Neuronal stem cell (in vitro differentiated cells): ENCODE data around the gene PRKAG1.

Source experiments
- DNase-seq: peaks from one replicate; pipeline ENCODE4 v3.0.0-alpha.2; 2013; ENCODE audit warnings: low spot score
- H2AFZ ChIP-seq: one replicate; pipeline ENCODE4 v1.6.1; 2013; ENCODE audit warnings: mild to moderate bottlenecking, low read length, inconsistent platforms
- H2AK5ac ChIP-seq: 2 replicates; pipeline ENCODE4 v1.6.1; 2013; ENCODE audit warnings: low read depth, mild to moderate bottlenecking, inconsistent platforms, low read length, moderate library complexity, mixed read lengths
- H2BK120ac ChIP-seq: 2 replicates; pipeline ENCODE4 v1.6.1; 2013; ENCODE audit warnings: low read depth, mild to moderate bottlenecking, inconsistent platforms, low read length, moderate library complexity, mixed read lengths
- H2BK12ac ChIP-seq: one replicate; pipeline ENCODE4 v1.6.1; 2013; ENCODE audit warnings: low read length, inconsistent platforms
- H2BK15ac ChIP-seq: 2 replicates; pipeline ENCODE4 v1.6.1; 2013; ENCODE audit warnings: mild to moderate bottlenecking, low read length, inconsistent platforms, mixed read lengths
- H2BK5ac ChIP-seq: one replicate; pipeline ENCODE4 v1.6.1; 2013; ENCODE audit warnings: inconsistent platforms, mild to moderate bottlenecking, low read length, moderate library complexity
- H3K14ac ChIP-seq: one replicate; pipeline ENCODE4 v1.6.1; 2013; ENCODE audit warnings: low read length, inconsistent platforms
- H3K18ac ChIP-seq: 2 replicates; pipeline ENCODE4 v1.6.1; 2013; ENCODE audit warnings: low read length, inconsistent platforms
- H3K23ac ChIP-seq: 2 replicates; pipeline ENCODE4 v1.6.1; 2013; ENCODE audit warnings: low read depth, mild to moderate bottlenecking, mixed read lengths, low read length, inconsistent platforms; ENCODE audit not compliant: poor library complexity
- H3K27ac ChIP-seq: replicated peaks from 3 replicates; pipeline ENCODE4 v1.5.1; 2013; ENCODE audit warnings: low read length, inconsistent platforms
- H3K27me3 ChIP-seq, 3 experiments: 2 replicates each; pipeline ENCODE4 v1.6.1; 2013; ENCODE audit warnings: low read length in 3 of 3, mild to moderate bottlenecking in 2 of 3, inconsistent platforms in 1 of 3, low read depth in 1 of 3, mixed read lengths in 1 of 3, moderate library complexity in 1 of 3; ENCODE audit not compliant: control insufficient read depth in 3 of 3, insufficient read depth in 3 of 3
- H3K36me3 ChIP-seq, 2 donors: replicated peaks in 1 of 2; 2 replicates each; pipeline ENCODE4 v1.6.1; 2013; ENCODE audit warnings: low read length in 2 of 2; ENCODE audit not compliant: control insufficient read depth in 2 of 2, insufficient read depth in 2 of 2
- H3K4ac ChIP-seq: 2 replicates; pipeline ENCODE4 v1.6.1; 2013; ENCODE audit warnings: inconsistent platforms, mild to moderate bottlenecking, low read length, moderate library complexity
- H3K4me1 ChIP-seq, 2 donors: 1 replicate in 1 of 2; 2 replicates in 1 of 2; pipeline ENCODE4 v1.6.1; 2013; ENCODE audit warnings: low read length in 2 of 2, low read depth in 1 of 2; ENCODE audit not compliant: control insufficient read depth in 2 of 2, insufficient read depth in 1 of 2
- H3K4me2 ChIP-seq: one replicate; pipeline ENCODE4 v1.6.1; 2013; ENCODE audit warnings: mild to moderate bottlenecking, low read length, inconsistent platforms; ENCODE audit not compliant: insufficient read depth, poor library complexity, severe bottlenecking
- H3K4me3 ChIP-seq, 2 donors: 2 replicates each; pipeline ENCODE4 v1.5.1; 2013; ENCODE audit warnings: low read length in 2 of 2, mild to moderate bottlenecking in 2 of 2, inconsistent platforms in 1 of 2, moderate library complexity in 1 of 2
- H3K79me1 ChIP-seq: one replicate; pipeline ENCODE4 v1.6.1; 2013; ENCODE audit warnings: low read depth, mild to moderate bottlenecking, inconsistent platforms, low read length, moderate library complexity
- H3K9ac ChIP-seq: one replicate; pipeline ENCODE4 v1.6.1; 2013; ENCODE audit warnings: mild to moderate bottlenecking, low read depth, low read length, inconsistent platforms; ENCODE audit not compliant: poor library complexity
- H3K9me3 ChIP-seq, 2 donors: replicated peaks in 1 of 2; 2 replicates each; pipeline versions ENCODE3 to v1.6.1; 2013; ENCODE audit warnings: low read length in 2 of 2, mild to moderate bottlenecking in 2 of 2, inconsistent platforms in 1 of 2, low read depth in 1 of 2, mixed read lengths in 1 of 2, moderate library complexity in 1 of 2; ENCODE audit not compliant: control insufficient read depth in 2 of 2, insufficient read depth in 1 of 2
- H4K8ac ChIP-seq: one replicate; pipeline ENCODE4 v1.6.1; 2013; ENCODE audit warnings: low read depth, mild to moderate bottlenecking, inconsistent platforms, low read length, moderate library complexity
- H4K91ac ChIP-seq: one replicate; pipeline ENCODE4 v1.6.1; 2013; ENCODE audit warnings: low read length, low read depth, mild to moderate bottlenecking, inconsistent platforms; ENCODE audit not compliant: poor library complexity
- WGBS, 2 donors: extraction: QIAGEN DNeasy Blood & Tissue Kit; methylation state at CpG; one replicate each; pipeline ENCODE4 v1.1.7; 2013; ENCODE audit warnings: missing lambda C conversion rate in 2 of 2, mixed read lengths in 1 of 2; ENCODE audit not compliant: insufficient read length in 2 of 2, insufficient replicate concordance in 1 of 2; ENCODE audit errors: extremely low coverage in 2 of 2; 5-methylcytosine and 5-hydroxymethylcytosine counted together

The PRKAG1 gene

GRCh38 chr12:49022558-49023178, 4.1 kb upstream of the PRKAG1 start:
- WGBS, 2 donors = no CpG with 5 or more reads among the region's 15 CpGs
- H3K4me2 ChIP-seq = no peak overlapping the region
- peak overlapping the region in 1 of 2 donors; percentile 43 for H3K4me3 ChIP-seq
- H2BK5ac ChIP-seq = peak overlapping the region; percentile 27
- H2BK120ac ChIP-seq = no peak overlapping the region
- H3K4ac ChIP-seq = no peak overlapping the region
- no peaks in the 10 kb centered on the region for H3K27me3 ChIP-seq
- no peak overlapping the region for H3K18ac ChIP-seq
- no peak overlapping the region for H2AK5ac ChIP-seq
- H3K23ac ChIP-seq = no peak overlapping the region
- H4K8ac ChIP-seq = no peak overlapping the region
- peaks cover 3% of the 10 kb centered on the region for H3K79me1 ChIP-seq
- no peak overlapping the region for H3K14ac ChIP-seq
- H2BK15ac ChIP-seq = no peak overlapping the region
- H4K91ac ChIP-seq = no peak overlapping the region
- H2BK12ac ChIP-seq = no peak overlapping the region
- H3K27ac ChIP-seq = no peak overlapping the region
- H3K36me3 ChIP-seq = peaks cover 47 to 76% of the 10 kb centered on the region in 2 donors
- peaks cover 0 to 2% of the 10 kb centered on the region in 2 donors for H3K9me3 ChIP-seq
- no peak overlapping the region for H2AFZ ChIP-seq
- H3K4me1 ChIP-seq = peaks cover 4% of the 10 kb centered on the region in 2 donors
- no peak overlapping the region for H3K9ac ChIP-seq
- no peak for DNase-seq

GRCh38 chr12:49021292-49021915, 2.8 kb upstream of the PRKAG1 start:
- Histone ChIP-seq H3K23ac (no peak overlapping the region), H3K79me1 (peaks cover 3% of the 10 kb centered on the region), H3K4ac (no peak overlapping the region), H3K14ac (no peak overlapping the region), H2BK12ac (no peak overlapping the region), H3K27me3 (no peaks in the 10 kb centered on the region), H3K4me2 (no peak overlapping the region), H2AFZ (no peak overlapping the region), H2AK5ac (no peak overlapping the region), H3K18ac (no peak overlapping the region), H2BK15ac (no peak overlapping the region), H3K9me3 (peaks cover 0 to 2% of the 10 kb centered on the region in 2 donors), H4K8ac (no peak overlapping the region), H2BK5ac (no peak overlapping the region), H3K9ac (no peak overlapping the region), H3K27ac (no peak overlapping the region), H2BK120ac (no peak overlapping the region), H4K91ac (no peak overlapping the region), H3K4me1 (peaks cover 5 to 6% of the 10 kb centered on the region in 2 donors), H3K36me3 (peaks cover 41 to 63% of the 10 kb centered on the region in 2 donors), H3K4me3 (no peak overlapping the region)
- no CpG with 5 or more reads among the region's 11 CpGs for WGBS, 2 donors
- DNase-seq = no peak

GRCh38 chr12:49020441-49020840, 1.9 kb upstream of the PRKAG1 start:
- no peak overlapping the region for H3K4ac ChIP-seq
- no peak overlapping the region for H3K14ac ChIP-seq
- no peak overlapping the region for H2AK5ac ChIP-seq
- no peak overlapping the region for H3K9ac ChIP-seq
- no peak overlapping the region for H2BK120ac ChIP-seq
- H2AFZ ChIP-seq = no peak overlapping the region
- H4K91ac ChIP-seq = no peak overlapping the region
- no peak overlapping the region for H3K4me3 ChIP-seq
- H3K23ac ChIP-seq = no peak overlapping the region
- no peak overlapping the region for H2BK5ac ChIP-seq
- H3K4me2 ChIP-seq = no peak overlapping the region
- peaks cover 0 to 2% of the 10 kb centered on the region in 2 donors for H3K9me3 ChIP-seq
- H3K79me1 ChIP-seq = peaks cover 3% of the 10 kb centered on the region
- H3K4me1 ChIP-seq = peaks cover 5 to 6% of the 10 kb centered on the region in 2 donors
- H4K8ac ChIP-seq = no peak overlapping the region
- peaks cover 33 to 54% of the 10 kb centered on the region in 2 donors for H3K36me3 ChIP-seq
- no peak overlapping the region for H2BK15ac ChIP-seq
- H3K27me3 ChIP-seq = no peaks in the 10 kb centered on the region
- H2BK12ac ChIP-seq = no peak overlapping the region
- DNase-seq = no peak
- H3K27ac ChIP-seq = no peak overlapping the region
- no CpG with 5 or more reads among the region's 6 CpGs for WGBS, 2 donors
- no peak overlapping the region for H3K18ac ChIP-seq

- Histone ChIP-seq H2BK5ac (no peak overlapping the region), H3K79me1 (peaks cover 3% of the 10 kb centered on the region), H3K9ac (no peak overlapping the region), H3K36me3 (peaks cover 27 to 46% of the 10 kb centered on the region in 2 donors), H2BK12ac (no peak overlapping the region), H2AFZ (no peak overlapping the region), H3K18ac (no peak overlapping the region), H3K4me2 (no peak overlapping the region), H3K27ac (no peak overlapping the region), H2BK120ac (no peak overlapping the region), H3K9me3 (peaks cover 0 to 2% of the 10 kb centered on the region in 2 donors), H3K4me1 (peaks cover 5 to 6% of the 10 kb centered on the region in 2 donors), H3K4me3 (peak overlapping the region in 1 of 2 donors; percentile 83), H4K91ac (no peak overlapping the region), H3K23ac (no peak overlapping the region), H2AK5ac (no peak overlapping the region), H3K4ac (no peak overlapping the region), H2BK15ac (no peak overlapping the region), H4K8ac (no peak overlapping the region), H3K27me3 (no peaks in the 10 kb centered on the region), H3K14ac (no peak overlapping the region)
- WGBS, 2 donors = 100% methylated on average over 1 of the region's 10 CpGs; no CpG with 5 or more reads in 1 of the 2 donors
- DNase-seq = no peak
Measured at GRCh38 chr12:49019443-49020324, 1.1 kb upstream of the PRKAG1 start.
